Mesendoderm (in vitro differentiated cells): ENCODE data around the gene SLC35C1.

ENCODE experiments used
- DNase-seq: peaks from one replicate; pipeline ENCODE4 v3.0.0; 2013
- H2AK5ac ChIP-seq: 2 replicates; pipeline ENCODE4 v1.6.1; 2013; ENCODE audit warnings: low read length, inconsistent platforms
- H2BK120ac ChIP-seq: 2 replicates; pipeline ENCODE4 v1.6.1; 2013; ENCODE audit warnings: low read depth, mild to moderate bottlenecking, low read length, moderate library complexity, mixed read lengths
- H2BK15ac ChIP-seq: replicated peaks from 2 replicates; pipeline ENCODE4 v1.6.1; 2013; ENCODE audit warnings: low read depth, mild to moderate bottlenecking, moderate library complexity
- H2BK5ac ChIP-seq: 2 replicates; pipeline ENCODE4 v1.6.1; 2013; ENCODE audit warnings: low read length, inconsistent platforms
- H3K18ac ChIP-seq: 2 replicates; pipeline ENCODE4 v1.6.1; 2013; ENCODE audit warnings: mild to moderate bottlenecking, low read length, mixed read lengths
- H3K23ac ChIP-seq: one replicate; pipeline ENCODE4 v1.6.1; 2013; ENCODE audit warnings: low read length
- H3K27ac ChIP-seq: 2 replicates; pipeline ENCODE4 v1.5.1; 2013; ENCODE audit warnings: low read depth, mild to moderate bottlenecking, inconsistent platforms, low read length, moderate library complexity
- H3K27me3 ChIP-seq: 2 replicates; pipeline ENCODE4 v1.6.1; 2013; ENCODE audit warnings: low read length, control low read depth, mild to moderate bottlenecking, inconsistent platforms; ENCODE audit not compliant: insufficient read depth, poor library complexity
- H3K36me3 ChIP-seq: 2 replicates; pipeline ENCODE4 v1.6.1; 2013; ENCODE audit warnings: low read length, inconsistent platforms; ENCODE audit not compliant: control insufficient read depth, insufficient read depth
- H3K4ac ChIP-seq: one replicate; pipeline ENCODE4 v1.6.1; 2013; ENCODE audit warnings: low read depth, mild to moderate bottlenecking, low read length, moderate library complexity
- H3K4me1 ChIP-seq: 2 replicates; pipeline ENCODE4 v1.6.1; 2013; ENCODE audit warnings: low read depth, low read length, inconsistent platforms; ENCODE audit not compliant: control insufficient read depth
- H3K4me2 ChIP-seq: 2 replicates; pipeline ENCODE4 v1.6.1; 2013; ENCODE audit warnings: low read length
- H3K4me3 ChIP-seq: 2 replicates; pipeline ENCODE4 v1.5.1; 2013; ENCODE audit warnings: mild to moderate bottlenecking, low read length
- H3K56ac ChIP-seq: one replicate; pipeline ENCODE4 v1.6.1; 2013; ENCODE audit warnings: low read length
- H3K79me1 ChIP-seq: 2 replicates; pipeline ENCODE4 v1.6.1; 2013; ENCODE audit warnings: low read length, inconsistent platforms
- H3K79me2 ChIP-seq: 2 replicates; pipeline ENCODE4 v1.6.1; 2013; ENCODE audit warnings: mild to moderate bottlenecking, low read length; ENCODE audit not compliant: control insufficient read depth, insufficient read depth
- H3K9ac ChIP-seq: 2 replicates; pipeline ENCODE4 v1.6.1; 2013; ENCODE audit warnings: low read length, inconsistent platforms
- H4K5ac ChIP-seq: one replicate; pipeline ENCODE4 v1.6.1; 2013; ENCODE audit warnings: low read length
- H4K8ac ChIP-seq: one replicate; pipeline ENCODE4 v1.6.1; 2013; ENCODE audit warnings: low read depth, mild to moderate bottlenecking, control low read depth, low read length, moderate library complexity
- WGBS: extraction: QIAGEN DNeasy Blood & Tissue Kit; methylation state at CpG from one replicate; pipeline ENCODE4 v1.1.7; 2013; ENCODE audit warnings: low lambda C conversion rate, missing lambda C conversion rate; ENCODE audit not compliant: insufficient coverage; ENCODE audit errors: extremely low coverage; 5-methylcytosine and 5-hydroxymethylcytosine counted together

SLC35C1 gene

GRCh38 chr11:45777127-45777969 is 27.6 kb upstream of the SLC35C1 start:
- DNase-seq, result no peak
- Histone ChIP-seq H3K4me2 (no peak overlapping the region), H3K4ac (no peak overlapping the region), H2AK5ac (no peak overlapping the region), H4K5ac (no peak overlapping the region), H3K36me3 (no peaks in the 10 kb centered on the region), H3K27me3 (no peaks in the 10 kb centered on the region), H4K8ac (no peak overlapping the region), H3K4me1 (no peaks in the 10 kb centered on the region), H3K27ac (no peak overlapping the region), H3K4me3 (no peak overlapping the region), H2BK15ac (no peak overlapping the region), H3K56ac (no peak overlapping the region), H3K23ac (no peak overlapping the region), H3K9ac (no peak overlapping the region), H2BK5ac (no peak overlapping the region), H3K79me2 (no peaks in the 10 kb centered on the region), H2BK120ac (no peak overlapping the region), H3K79me1 (no peaks in the 10 kb centered on the region), H3K18ac (no peak overlapping the region)
- whole genome bisulfite sequencing, result no CpG with 5 or more reads among the region's 9 CpGs

DNA sequence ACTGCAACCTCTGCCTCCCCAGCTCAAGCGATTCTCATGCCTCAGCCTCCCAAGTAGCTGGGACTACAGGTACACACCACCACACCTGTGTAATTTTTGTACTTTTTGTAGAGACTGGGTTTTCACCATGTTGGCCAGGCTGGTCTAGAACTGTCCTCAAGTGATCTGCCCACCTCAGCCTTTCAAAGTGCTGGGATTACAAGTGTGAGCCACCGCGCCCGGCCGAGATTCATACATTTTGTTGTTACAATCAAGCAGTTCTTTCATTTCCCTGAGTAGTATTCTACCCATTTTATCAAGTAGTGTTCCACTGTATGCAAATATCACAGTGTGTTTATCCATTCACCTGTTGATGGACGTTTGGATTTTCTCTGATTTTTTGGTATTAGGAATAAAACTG is 26.6 kb upstream of the SLC35C1 start:
- Histone ChIP-seq H3K56ac (no peak overlapping the region), H2AK5ac (no peak overlapping the region), H4K5ac (no peak overlapping the region), H2BK15ac (no peak overlapping the region), H3K4me3 (no peak overlapping the region), H3K79me1 (no peaks in the 10 kb centered on the region), H3K23ac (no peak overlapping the region), H3K9ac (no peak overlapping the region), H3K27me3 (no peaks in the 10 kb centered on the region), H2BK120ac (no peak overlapping the region), H3K4ac (no peak overlapping the region), H3K4me1 (no peaks in the 10 kb centered on the region), H3K18ac (no peak overlapping the region), H2BK5ac (no peak overlapping the region), H3K27ac (no peak overlapping the region), H4K8ac (no peak overlapping the region), H3K79me2 (no peaks in the 10 kb centered on the region), H3K4me2 (no peak overlapping the region), H3K36me3 (no peaks in the 10 kb centered on the region)
- no CpG with 5 or more reads among the region's 6 CpGs for WGBS
- no peak for DNase-seq

DNA sequence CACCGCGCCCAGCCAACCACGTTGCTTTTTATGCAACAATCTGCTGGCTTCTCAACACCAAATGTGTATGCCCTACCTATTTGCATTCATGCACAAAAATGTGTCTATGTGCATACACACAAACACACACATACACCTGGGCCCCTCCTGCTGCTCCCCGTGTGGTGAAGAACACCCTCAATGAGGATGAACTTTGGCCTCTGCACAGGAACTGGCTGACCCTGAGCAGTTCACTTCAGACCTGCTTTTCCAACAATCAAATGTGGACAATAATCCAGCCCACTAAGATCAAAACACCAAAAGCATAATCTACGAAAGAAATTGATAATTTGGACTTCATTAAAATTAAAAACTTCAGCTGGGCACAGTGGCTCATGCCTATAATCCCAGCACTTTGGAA is 25.3 kb upstream of the SLC35C1 start:
- H4K5ac ChIP-seq, result no peak overlapping the region
- H3K4me2 ChIP-seq, result no peak overlapping the region
- H3K79me1 ChIP-seq, result no peaks in the 10 kb centered on the region
- no peak overlapping the region for H3K27ac ChIP-seq
- no peak overlapping the region for H2BK5ac ChIP-seq
- no peak overlapping the region for H3K4ac ChIP-seq
- H3K9ac ChIP-seq, result no peak overlapping the region
- H2AK5ac ChIP-seq, result no peak overlapping the region
- no peak overlapping the region for H2BK120ac ChIP-seq
- WGBS, result no CpG with 5 or more reads among the region's 5 CpGs
- DNase-seq, result no peak
- H3K18ac ChIP-seq, result no peak overlapping the region
- H3K79me2 ChIP-seq, result no peaks in the 10 kb centered on the region
- H3K56ac ChIP-seq, result no peak overlapping the region
- no peak overlapping the region for H2BK15ac ChIP-seq
- H3K4me3 ChIP-seq, result no peak overlapping the region
- no peaks in the 10 kb centered on the region for H3K27me3 ChIP-seq
- H4K8ac ChIP-seq, result no peak overlapping the region
- no peaks in the 10 kb centered on the region for H3K4me1 ChIP-seq
- no peak overlapping the region for H3K23ac ChIP-seq
- no peaks in the 10 kb centered on the region for H3K36me3 ChIP-seq

GRCh38 chr11:45786272-45786671 is 18.7 kb upstream of the SLC35C1 start:
- no peak overlapping the region for H3K4me3 ChIP-seq
- H3K4me1 ChIP-seq, result no peaks in the 10 kb centered on the region
- no CpG with 5 or more reads among the region's 2 CpGs for WGBS

DNA sequence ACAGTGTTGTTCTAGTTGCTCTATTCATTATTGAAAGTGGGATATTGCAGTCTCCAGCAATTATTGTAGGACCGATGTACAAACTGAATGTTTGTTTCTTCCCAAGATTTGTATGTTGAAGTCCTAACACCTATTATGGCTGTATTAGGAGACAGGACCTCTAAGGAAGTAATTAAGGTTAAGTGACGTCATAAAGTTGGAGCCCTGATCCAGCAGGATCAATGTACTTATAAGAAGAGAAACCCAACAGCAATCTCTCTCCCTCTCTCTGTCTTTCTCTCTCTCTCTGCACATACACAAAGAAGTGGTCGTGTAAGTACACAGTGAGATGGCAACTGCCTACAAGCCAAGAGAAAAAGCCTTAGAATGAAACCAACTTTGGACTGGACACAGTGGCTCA is 16.1 kb upstream of the SLC35C1 start:
- H3K56ac ChIP-seq, result no peak overlapping the region
- H3K4me1 ChIP-seq, result no peaks in the 10 kb centered on the region
- no peak overlapping the region for H3K27ac ChIP-seq
- H3K4ac ChIP-seq, result no peak overlapping the region
- no peaks in the 10 kb centered on the region for H3K36me3 ChIP-seq
- H2BK15ac ChIP-seq, result no peak overlapping the region
- H3K79me2 ChIP-seq, result no peaks in the 10 kb centered on the region
- H3K79me1 ChIP-seq, result no peaks in the 10 kb centered on the region
- H3K23ac ChIP-seq, result no peak overlapping the region
- no peak overlapping the region for H3K9ac ChIP-seq
- H2BK5ac ChIP-seq, result no peak overlapping the region
- H3K4me2 ChIP-seq, result no peak overlapping the region
- DNase-seq, result no peak
- H2BK120ac ChIP-seq, result no peak overlapping the region
- no peak overlapping the region for H4K8ac ChIP-seq
- H3K27me3 ChIP-seq, result no peaks in the 10 kb centered on the region
- H2AK5ac ChIP-seq, result no peak overlapping the region
- no CpG with 5 or more reads among the region's 3 CpGs for WGBS
- H3K18ac ChIP-seq, result no peak overlapping the region
- H3K4me3 ChIP-seq, result no peak overlapping the region
- H4K5ac ChIP-seq, result no peak overlapping the region

More at GRCh38 chr11:45786272-45786671, 18.7 kb upstream of the SLC35C1 start:
- no peak for DNase-seq
- no peak overlapping the region for H3K56ac ChIP-seq
- H3K79me1 ChIP-seq, result no peaks in the 10 kb centered on the region
- no peaks in the 10 kb centered on the region for H3K27me3 ChIP-seq
- H2BK5ac ChIP-seq, result no peak overlapping the region
- H3K36me3 ChIP-seq, result no peaks in the 10 kb centered on the region
- no peak overlapping the region for H2BK15ac ChIP-seq
- no peak overlapping the region for H3K23ac ChIP-seq
- no peak overlapping the region for H3K4ac ChIP-seq
- H3K4me2 ChIP-seq, result no peak overlapping the region
- no peak overlapping the region for H2BK120ac ChIP-seq
- no peaks in the 10 kb centered on the region for H3K79me2 ChIP-seq
- no peak overlapping the region for H2AK5ac ChIP-seq
- H4K5ac ChIP-seq, result no peak overlapping the region
- no peak overlapping the region for H4K8ac ChIP-seq
- no peak overlapping the region for H3K9ac ChIP-seq
- no peak overlapping the region for H3K27ac ChIP-seq
- H3K18ac ChIP-seq, result no peak overlapping the region

GRCh38 chr11:45791524-45791923 is 13.4 kb upstream of the SLC35C1 start:
- Histone ChIP-seq H3K9ac (no peak overlapping the region), H3K4me1 (no peaks in the 10 kb centered on the region), H2AK5ac (no peak overlapping the region), H4K5ac (no peak overlapping the region), H3K27ac (no peak overlapping the region), H3K23ac (no peak overlapping the region), H2BK15ac (no peak overlapping the region), H3K27me3 (no peaks in the 10 kb centered on the region), H3K79me2 (no peaks in the 10 kb centered on the region), H4K8ac (no peak overlapping the region), H3K4me2 (no peak overlapping the region), H2BK5ac (no peak overlapping the region), H3K56ac (no peak overlapping the region), H2BK120ac (no peak overlapping the region), H3K4ac (no peak overlapping the region), H3K36me3 (no peaks in the 10 kb centered on the region), H3K4me3 (no peak overlapping the region), H3K18ac (no peak overlapping the region), H3K79me1 (no peaks in the 10 kb centered on the region)
- WGBS, result no CpG with 5 or more reads among the region's 1 CpG
- DNase-seq, result no peak
